ENCODE results near the gene PRKAR2B.

DNA sequence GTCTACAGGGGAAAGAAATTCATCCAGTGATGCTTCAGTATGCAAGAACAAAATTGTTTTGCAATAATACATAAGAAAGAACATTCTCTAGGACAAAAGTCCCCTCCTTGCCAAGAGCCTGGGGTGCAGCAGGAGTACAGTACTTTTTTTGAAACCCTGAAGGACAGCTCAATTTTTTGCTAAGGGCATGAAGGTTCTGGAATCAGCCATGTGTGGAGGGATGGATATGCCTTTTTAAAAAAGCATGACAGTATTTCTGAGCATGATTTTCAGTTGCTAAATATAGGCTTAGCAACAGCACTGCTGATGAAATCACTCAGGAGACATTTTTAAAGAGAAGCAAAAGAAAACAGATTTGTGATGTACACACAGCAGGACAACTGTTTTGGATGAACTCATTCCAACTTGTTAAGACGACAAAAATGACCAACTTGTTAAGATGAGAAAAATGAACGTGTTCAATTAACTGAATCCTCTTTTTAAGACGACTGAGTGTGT lies 163.6 kb downstream of the PRKAR2B start:
- TF ChIP-seq, protein P1, sequence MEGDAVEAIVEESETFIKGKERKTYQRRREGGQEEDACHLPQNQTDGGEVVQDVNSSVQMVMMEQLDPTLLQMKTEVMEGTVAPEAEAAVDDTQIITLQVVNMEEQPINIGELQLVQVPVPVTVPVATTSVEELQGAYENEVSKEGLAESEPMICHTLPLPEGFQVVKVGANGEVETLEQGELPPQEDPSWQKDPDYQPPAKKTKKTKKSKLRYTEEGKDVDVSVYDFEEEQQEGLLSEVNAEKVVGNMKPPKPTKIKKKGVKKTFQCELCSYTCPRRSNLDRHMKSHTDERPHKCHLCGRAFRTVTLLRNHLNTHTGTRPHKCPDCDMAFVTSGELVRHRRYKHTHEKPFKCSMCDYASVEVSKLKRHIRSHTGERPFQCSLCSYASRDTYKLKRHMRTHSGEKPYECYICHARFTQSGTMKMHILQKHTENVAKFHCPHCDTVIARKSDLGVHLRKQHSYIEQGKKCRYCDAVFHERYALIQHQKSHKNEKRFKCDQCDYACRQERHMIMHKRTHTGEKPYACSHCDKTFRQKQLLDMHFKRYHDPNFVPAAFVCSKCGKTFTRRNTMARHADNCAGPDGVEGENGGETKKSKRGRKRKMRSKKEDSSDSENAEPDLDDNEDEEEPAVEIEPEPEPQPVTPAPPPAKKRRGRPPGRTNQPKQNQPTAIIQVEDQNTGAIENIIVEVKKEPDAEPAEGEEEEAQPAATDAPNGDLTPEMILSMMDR (conservative IDR thresholded peaks at IDR 0.05 in 1 of 2, IDR thresholded peaks at IDR 0.05 in 1 of 2; ENCODE audit: low read depth in 1 of 2, low read length in 2 of 2), result no peak
- TF ChIP-seq EZH2 (IDR thresholded peaks at IDR 0.05; ENCODE audit: low read length, missing control alignments), result no peak
